Upper lobe of right lung (tissue), 1 donor: ENCODE measurements around the gene AK9. TPM values are rescaled to one million over a fixed set of nuclear protein-coding genes. Genes with fewer than 3 reads are reported as not detected.

Experiments
- ATAC-seq: fragments of 200-7000 bp; cut with Tn5 transposase; one replicate; pipeline ENCODE4 v1.9.1; 2020; ENCODE audit warnings: mild to moderate bottlenecking, moderate library complexity
- DNase-seq: peaks from one replicate; pipeline ENCODE4 v3.0.0-alpha.2; 2020
- H3K27ac ChIP-seq: fragments of 200-600 bp; one replicate; pipeline ENCODE4 v1.8.0; 2022
- H3K27me3 ChIP-seq: fragments of 200-600 bp; one replicate; pipeline ENCODE4 v1.8.0; 2022; ENCODE audit warnings: mild to moderate bottlenecking
- H3K36me3 ChIP-seq: fragments of 200-600 bp; one replicate; pipeline ENCODE4 v1.8.0; 2022
- H3K4me1 ChIP-seq: fragments of 200-600 bp; one replicate; pipeline ENCODE4 v1.8.0; 2022
- H3K4me3 ChIP-seq: fragments of 200-600 bp; one replicate; pipeline ENCODE4 v1.8.0; 2022; ENCODE audit warnings: mild to moderate bottlenecking
- H3K9me3 ChIP-seq: fragments of 200-600 bp; one replicate; pipeline ENCODE4 v1.8.0; 2022
- CTCF ChIP-seq: fragments of 200-600 bp; IDR thresholded peaks from one replicate; pipeline ENCODE4 v1.8.0; 2022; ENCODE audit warnings: antibody characterized with exemption
- intact Hi-C: fragments of 100-400 bp; cut with DNase I; formaldehyde crosslinking; loops from one replicate; pipeline ENCODE4 v1.11.0; 2022
- total RNA-seq: library from RNA; stranded (reverse); fragmentation: NEBNext Ultra II Directional; extraction: Animal tissue kit (Norgen Biotek cat#: 25700); gene quantifications from one replicate; pipeline ENCODE4 v1.2.1, GENCODE V29; 2021
- donor health status: DM: no; HTN: yes; CAD: no; lungs with severe emphysema.

The AK9 gene
- total RNA-seq, 1 donor from 2014 or later = 8.8 TPM

GRCh38 chr6:109516929-109517328, 174.1 kb downstream of the AK9 start:
- intact Hi-C loops = no loop called here
- ATAC-seq = no peak

GRCh38 chr6:109515781-109516409, 175.1 kb downstream of the AK9 start:
- H3K36me3 ChIP-seq = no peaks in the 10 kb centered on the region
- intact Hi-C loops = no loop called here
- H3K4me3 ChIP-seq = peak overlapping the region; percentile 29
- no peak for TF ChIP-seq CTCF
- H3K27ac ChIP-seq = no peak overlapping the region
- H3K27me3 ChIP-seq = no peaks in the 10 kb centered on the region
- ATAC-seq (peak; percentile 45), DNase-seq (no peak)
- H3K4me1 ChIP-seq = no peaks in the 10 kb centered on the region
- H3K9me3 ChIP-seq = no peaks in the 10 kb centered on the region

More at GRCh38 chr6:109516929-109517328, 174.1 kb downstream of the AK9 start:
- no peaks in the 10 kb centered on the region for H3K4me1 ChIP-seq
- no peaks in the 10 kb centered on the region for H3K27me3 ChIP-seq
- no peaks in the 10 kb centered on the region for H3K36me3 ChIP-seq
- no peak overlapping the region for H3K4me3 ChIP-seq
- TF ChIP-seq CTCF = no peak
- no peak for DNase-seq
- H3K27ac ChIP-seq = no peak overlapping the region
- no peaks in the 10 kb centered on the region for H3K9me3 ChIP-seq

- no peaks in the 10 kb centered on the region for H3K27me3 ChIP-seq
- TF ChIP-seq CTCF = no peak
- no peaks in the 10 kb centered on the region for H3K36me3 ChIP-seq
Observed at GRCh38 chr6:109514946-109515345, 176.1 kb downstream of the AK9 start.

GRCh38 chr6:109513571-109514071, 177.4 kb downstream of the AK9 start:
- ATAC-seq = no peak
- Histone ChIP-seq H3K36me3 (no peaks in the 10 kb centered on the region), H3K27me3 (no peaks in the 10 kb centered on the region), H3K27ac (no peak overlapping the region), H3K4me3 (no peak overlapping the region), H3K9me3 (no peaks in the 10 kb centered on the region), H3K4me1 (no peaks in the 10 kb centered on the region)
- DNase-seq = no peak
- TF ChIP-seq CTCF = no peak
- intact Hi-C loops = no loop called here

More at GRCh38 chr6:109514946-109515345, 176.1 kb downstream of the AK9 start:
- intact Hi-C loops = no loop called here
- Histone ChIP-seq H3K27ac (no peak overlapping the region), H3K4me1 (no peaks in the 10 kb centered on the region), H3K4me3 (no peak overlapping the region), H3K9me3 (no peaks in the 10 kb centered on the region)
- DNase-seq (no peak), ATAC-seq (no peak)

GRCh38 chr6:109512271-109512817, 178.7 kb downstream of the AK9 start:
- Histone ChIP-seq H3K9me3 (no peaks in the 10 kb centered on the region), H3K36me3 (no peaks in the 10 kb centered on the region), H3K27me3 (no peaks in the 10 kb centered on the region), H3K27ac (no peak overlapping the region), H3K4me1 (no peaks in the 10 kb centered on the region), H3K4me3 (no peak overlapping the region)
- DNase-seq (no peak), ATAC-seq (no peak)
- intact Hi-C loops = no loop called here
- TF ChIP-seq CTCF = no peak
